IPS-NIHi7 (cell line): ENCODE data around the gene SOX6.

ENCODE experiments used
- DNase-seq: peaks from one replicate; pipeline ENCODE4 v3.0.0; 2012; ENCODE audit warnings: mixed read lengths; ENCODE audit errors: extremely low spot score

Gene SOX6

GRCh38 chr11:16278273-16278672 lies 78.1 kb downstream of the SOX6 start:
- DNase-seq: no peak

- no peak for DNase-seq
Observed at GRCh38 chr11:16276251-16276650, 80.1 kb downstream of the SOX6 start.

GRCh38 chr11:16271258-16271657 lies 85.1 kb downstream of the SOX6 start:
- no peak for DNase-seq

GRCh38 chr11:16266021-16266420 lies 90.3 kb downstream of the SOX6 start:
- no peak for DNase-seq

GRCh38 chr11:16265022-16265421 lies 91.3 kb downstream of the SOX6 start:
- no peak for DNase-seq

GRCh38 chr11:16262645-16262955 lies 93.7 kb downstream of the SOX6 start:
- no peak for DNase-seq

- DNase-seq: no peak
Observed at GRCh38 chr11:16261836-16262644, 94.3 kb downstream of the SOX6 start.

- DNase-seq: peak; percentile 38
Observed at GRCh38 chr11:16252373-16252772, 104.0 kb downstream of the SOX6 start.

GRCh38 chr11:16248248-16248647 lies 108.1 kb downstream of the SOX6 start:
- DNase-seq: no peak

- DNase-seq: no peak
Observed at GRCh38 chr11:16242806-16243205, 113.5 kb downstream of the SOX6 start.

GRCh38 chr11:16240687-16241086 lies 115.7 kb downstream of the SOX6 start:
- DNase-seq: no peak

- DNase-seq: no peak
Observed at GRCh38 chr11:16239141-16240105, 116.9 kb downstream of the SOX6 start.

GRCh38 chr11:16226245-16226644 lies 130.1 kb downstream of the SOX6 start:
- no peak for DNase-seq

- no peak for DNase-seq
Observed at GRCh38 chr11:16225623-16226022, 130.7 kb downstream of the SOX6 start.

- no peak for DNase-seq
Observed at GRCh38 chr11:16223558-16223957, 132.8 kb downstream of the SOX6 start.

- no peak for DNase-seq
Observed at GRCh38 chr11:16217631-16218030, 138.7 kb downstream of the SOX6 start.

GRCh38 chr11:16216831-16217230 lies 139.5 kb downstream of the SOX6 start:
- no peak for DNase-seq

- no peak for DNase-seq
Observed at GRCh38 chr11:16215352-16215751, 141.0 kb downstream of the SOX6 start.

GRCh38 chr11:16211407-16211806 lies 144.9 kb downstream of the SOX6 start:
- no peak for DNase-seq

- DNase-seq: no peak
Observed at GRCh38 chr11:16204261-16204660, 152.1 kb downstream of the SOX6 start.

GRCh38 chr11:16195651-16196050 lies 160.7 kb downstream of the SOX6 start:
- no peak for DNase-seq

- DNase-seq: no peak
Observed at GRCh38 chr11:16194566-16194965, 161.8 kb downstream of the SOX6 start.

- DNase-seq: no peak
Observed at GRCh38 chr11:16193897-16194381, 162.4 kb downstream of the SOX6 start.
